NOMO-1 (cell line): ENCODE data around the gene EZR.
"Not testable (repeated sequence)": the region's sequence is repeated elsewhere in the genome, so short reads cannot be mapped to it uniquely, and the experiment has no call there.

ENCODE experiments used
- DNase-seq, 2 experiments: peaks; one replicate each; lab custom pipeline; 2025; ENCODE audit not compliant: unreplicated experiment in 2 of 2; lab: John Stamatoyannopoulos, UW

EZR gene

GRCh38 chr6:158799051-158799792 is 19.9 kb downstream of the EZR start:
- no peak for DNase-seq

DNA sequence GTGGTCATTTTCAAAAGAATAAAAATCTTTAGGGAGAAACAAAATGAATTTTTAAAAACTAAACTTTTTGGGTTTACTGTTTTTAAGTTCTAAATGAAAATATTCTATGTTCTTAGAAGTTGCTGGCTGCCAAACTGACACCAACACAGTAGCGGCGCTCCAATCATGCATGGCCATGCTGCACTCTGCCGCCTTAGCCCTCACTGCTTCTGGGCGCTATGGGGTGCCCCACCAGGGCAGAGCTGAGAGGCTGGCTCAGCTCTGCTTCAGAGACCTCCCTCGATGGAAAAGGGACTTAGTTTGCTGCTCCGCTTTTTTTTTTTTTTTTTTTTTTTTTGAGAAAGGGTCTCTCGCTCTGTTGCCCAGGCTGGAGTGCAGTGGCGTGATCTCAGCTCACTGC is 20.9 kb downstream of the EZR start:
- no peak for DNase-seq

GRCh38 chr6:158797331-158798310 is 21.5 kb downstream of the EZR start:
- no peak for DNase-seq

GRCh38 chr6:158796353-158796752 is 22.8 kb downstream of the EZR start:
- no peak for DNase-seq

DNA sequence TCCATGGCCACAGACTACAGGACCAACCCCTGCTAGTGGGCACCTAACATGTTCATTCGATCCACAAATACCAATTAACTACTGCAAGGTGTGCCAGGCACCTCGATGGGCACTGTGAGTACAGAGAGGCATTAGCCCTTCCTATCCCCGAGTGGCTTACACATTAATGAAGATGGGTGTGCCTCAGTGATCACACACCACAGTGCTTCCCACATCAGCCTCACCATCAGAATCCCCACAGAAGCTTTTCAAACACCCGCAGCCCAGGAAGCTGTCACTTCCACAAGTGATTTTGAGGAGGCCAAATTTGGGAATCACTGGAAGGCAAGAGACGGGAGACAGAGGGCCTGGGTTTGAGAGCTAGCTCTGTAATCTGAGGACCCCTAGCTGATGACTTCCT is 23.7 kb downstream of the EZR start:
- DNase-seq = no peak

DNA sequence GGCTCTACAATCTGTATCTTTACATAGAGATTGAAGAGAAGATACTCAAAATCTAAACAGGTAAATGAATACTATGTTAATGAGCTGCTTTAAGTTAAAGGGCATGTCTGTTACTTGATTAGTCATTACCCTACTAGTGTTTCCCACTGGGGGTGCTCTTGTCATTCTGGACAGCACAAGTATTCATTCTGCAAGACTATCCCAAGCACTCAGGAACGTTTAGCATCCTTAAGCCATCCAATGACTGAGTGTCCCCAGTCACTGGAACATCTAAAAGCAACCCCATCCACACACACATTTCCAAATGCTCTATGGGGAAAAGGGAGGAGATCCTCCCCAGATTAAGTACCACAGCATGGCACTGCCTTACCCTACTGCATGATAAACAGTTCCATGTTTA is 25.7 kb downstream of the EZR start:
- DNase-seq = no peak

- DNase-seq = not testable (repeated sequence)
Observed at GRCh38 chr6:158792505-158792904, 26.7 kb downstream of the EZR start.

- no peak for DNase-seq
Observed at GRCh38 chr6:158791274-158791855, 27.8 kb downstream of the EZR start.

GRCh38 chr6:158789115-158789917 is 29.9 kb downstream of the EZR start:
- DNase-seq = no peak

- no peak for DNase-seq
Observed at GRCh38 chr6:158787395-158787794, 31.8 kb downstream of the EZR start.

GRCh38 chr6:158786645-158787304 is 32.4 kb downstream of the EZR start:
- no peak for DNase-seq

DNA sequence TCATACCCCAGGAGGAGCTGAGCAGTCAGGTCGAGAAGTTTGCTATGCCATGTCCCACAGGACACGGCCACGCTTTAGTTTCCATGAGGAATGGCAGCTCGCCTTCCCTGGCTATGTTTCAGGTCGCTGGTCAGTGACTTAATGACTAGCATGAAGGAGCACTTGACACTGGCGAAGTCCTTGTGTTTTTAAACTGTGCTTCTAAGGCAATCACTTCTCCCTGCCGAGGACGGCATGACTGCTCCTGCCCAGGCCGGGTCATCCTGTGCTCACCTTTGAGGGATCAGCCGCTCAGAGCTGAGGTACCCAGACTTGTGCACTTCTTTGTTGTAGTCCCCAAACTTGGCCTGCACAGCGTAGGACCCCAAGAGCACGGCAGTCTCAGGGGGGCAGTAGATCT is 34.1 kb downstream of the EZR start:
- DNase-seq = no peak

DNA sequence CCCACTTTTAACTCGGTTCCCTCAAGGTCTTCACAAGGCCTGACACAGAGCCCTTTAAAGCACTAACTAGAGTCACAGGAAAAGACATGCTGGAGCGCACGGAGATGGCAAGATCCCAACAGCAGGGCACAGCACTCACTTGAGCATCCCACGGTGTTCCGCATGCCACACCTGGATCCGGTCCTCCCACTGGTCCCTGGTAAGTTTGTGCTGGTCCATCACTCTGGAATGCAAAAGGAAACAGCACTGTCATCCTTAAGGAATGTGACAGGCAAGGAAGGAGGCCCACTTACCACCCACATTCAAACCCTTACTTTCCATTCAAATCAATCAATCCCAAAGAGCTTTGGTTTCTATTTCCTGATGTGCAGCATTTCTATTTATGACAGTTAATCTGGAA is 34.7 kb downstream of the EZR start:
- no peak for DNase-seq

DNA sequence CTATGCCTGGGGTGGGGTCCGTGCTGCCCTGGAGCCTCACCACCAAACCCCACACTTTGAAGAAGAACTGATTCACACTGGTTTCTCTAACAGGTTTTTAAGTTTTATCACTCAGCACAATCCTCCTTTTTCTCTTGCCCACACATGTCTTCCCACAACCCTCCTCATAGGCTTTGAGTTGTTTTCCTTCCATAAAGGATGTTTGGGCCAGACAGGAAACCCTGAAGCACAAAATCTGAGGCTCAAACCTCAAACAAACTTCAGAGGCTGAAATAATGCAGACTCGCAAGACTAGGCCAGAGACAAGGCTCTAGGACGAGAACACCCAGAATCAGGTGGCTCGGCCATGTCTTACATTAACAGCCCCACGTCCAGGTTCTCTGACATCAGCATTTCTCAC is 35.3 kb downstream of the EZR start:
- DNase-seq = no peak

GRCh38 chr6:158783167-158783450 is 36.1 kb downstream of the EZR start:
- no peak for DNase-seq

DNA sequence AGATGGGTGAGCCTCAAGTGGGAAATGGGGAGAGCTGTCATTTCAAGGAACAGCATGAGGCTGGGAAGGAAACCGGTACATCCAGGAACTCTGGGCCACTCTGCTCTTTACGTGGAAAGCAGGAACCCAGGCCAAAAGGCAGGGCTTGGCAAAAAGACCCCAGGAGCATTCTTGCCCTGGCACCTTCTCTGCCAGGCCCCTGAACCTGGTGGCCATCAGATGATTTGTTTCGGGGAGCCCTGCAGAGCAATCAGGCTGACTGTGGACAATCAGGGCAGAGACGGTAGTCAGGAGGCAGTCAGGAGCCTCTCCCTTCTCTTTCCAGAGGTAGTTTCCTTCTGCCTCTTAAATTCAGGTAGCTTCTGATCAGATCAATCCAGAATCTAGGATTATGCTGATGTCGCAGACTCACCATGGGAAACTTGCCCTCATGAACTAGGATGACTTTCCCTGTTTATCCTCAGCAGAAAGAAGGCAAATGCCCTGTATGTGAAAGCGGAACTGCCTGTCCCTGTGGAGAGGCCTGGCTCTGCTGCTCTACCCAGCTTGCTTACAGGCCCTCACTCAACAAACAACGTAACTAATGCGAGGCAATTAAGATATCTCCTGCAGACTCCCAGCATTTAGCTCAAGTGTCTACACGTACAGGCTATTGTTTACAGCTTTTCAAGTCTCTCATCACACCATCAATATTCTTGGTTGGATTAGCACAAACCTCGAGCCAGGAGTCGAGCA is 36.6 kb downstream of the EZR start:
- no peak for DNase-seq

- no peak for DNase-seq
Observed at GRCh38 chr6:158781692-158782373, 37.3 kb downstream of the EZR start.

GRCh38 chr6:158780988-158781691 is 38.0 kb downstream of the EZR start:
- DNase-seq = no peak
